Neural cell (in vitro differentiated cells): Measurements from ENCODE around the gene GPC5. TPM values are rescaled to one million over a fixed set of nuclear protein-coding genes. Genes with fewer than 3 reads are reported as not detected.

Experiments
- H2AFZ ChIP-seq: fragments of 200-600, 300-800 bp; sonication (generic), shearing (Covaris generic); 2 replicates; pipeline ENCODE4 v1.6.0; 2014; ENCODE audit warnings: low read depth, mild to moderate bottlenecking, antibody characterized with exemption, low read length, moderate library complexity
- H3F3A ChIP-seq: fragments of 200-600 bp; shearing (Covaris generic); 2 replicates; pipeline ENCODE4 v1.6.1; 2016; ENCODE audit warnings: mild to moderate bottlenecking, moderate library complexity, mixed read lengths, antibody characterized with exemption, low read length; ENCODE audit not compliant: insufficient read depth, poor library complexity, severe bottlenecking
- H3K27ac ChIP-seq: fragments of 200-600, 300-800 bp; sonication (generic), shearing (Covaris generic); 2 replicates; pipeline ENCODE4 v1.5.1; 2014; ENCODE audit warnings: mild to moderate bottlenecking, low read length, moderate library complexity
- H3K27me3 ChIP-seq: fragments of 300-800, 200-600 bp; sonication (generic), shearing (Covaris generic); 2 replicates; pipeline ENCODE4 v1.6.0; 2014; ENCODE audit warnings: mild to moderate bottlenecking, low read depth, low read length, moderate library complexity; ENCODE audit not compliant: insufficient read depth
- H3K36me3 ChIP-seq: fragments of 300-800, 200-600 bp; sonication (generic), shearing (Covaris generic); 2 replicates; pipeline ENCODE4 v1.5.1; 2014; ENCODE audit warnings: mild to moderate bottlenecking, antibody characterized with exemption, low read length, moderate library complexity; ENCODE audit not compliant: insufficient read depth
- H3K4me2 ChIP-seq: fragments of 300-800, 200-600 bp; sonication (generic), shearing (Covaris generic); 2 replicates; pipeline ENCODE4 v1.6.0; 2014; ENCODE audit warnings: mild to moderate bottlenecking, low read length
- H3K4me3 ChIP-seq: fragments of 300-800, 200-600 bp; sonication (generic), shearing (Covaris generic); 2 replicates; pipeline ENCODE4 v1.5.1; 2014; ENCODE audit warnings: mild to moderate bottlenecking, low read length, moderate library complexity
- H3K79me2 ChIP-seq: fragments of 200-600 bp; shearing (Covaris generic); replicated peaks from 2 replicates; pipeline ENCODE4 v1.6.0; 2014; ENCODE audit warnings: mild to moderate bottlenecking, low read length, moderate library complexity; ENCODE audit not compliant: insufficient read depth
- H3K9ac ChIP-seq: fragments of 300-800, 200-600 bp; sonication (generic), shearing (Covaris generic); 2 replicates; pipeline ENCODE4 v1.6.1; 2016; ENCODE audit warnings: mild to moderate bottlenecking, low read length, mixed read lengths
- H3K9me2 ChIP-seq: fragments of 200-600 bp; shearing (Covaris generic); 2 replicates; pipeline ENCODE4 v1.6.1; 2016; ENCODE audit warnings: mild to moderate bottlenecking, low read length, mixed read lengths; ENCODE audit not compliant: insufficient read depth
- H3K9me3 ChIP-seq: fragments of 200-600, 300-800 bp; sonication (generic), shearing (Covaris generic); 2 replicates; pipeline ENCODE4 v1.6.1; 2016; ENCODE audit warnings: mild to moderate bottlenecking, mixed run types, low read length, moderate library complexity, mixed read lengths
- H4K20me1 ChIP-seq: fragments of 200-600 bp; shearing (Covaris generic); 2 replicates; pipeline ENCODE4 v1.6.1; 2016; ENCODE audit warnings: mild to moderate bottlenecking, mixed run types; ENCODE audit not compliant: insufficient read depth
- CTCF ChIP-seq: fragments of 450-650 bp; IDR thresholded peaks from 2 replicates; pipeline ENCODE4 v1.5.1; 2014; ENCODE audit warnings: antibody characterized with exemption, mild to moderate bottlenecking, moderate library complexity; ENCODE audit not compliant: poor library complexity, severe bottlenecking
- EP300 ChIP-seq: fragments of 450-650 bp; conservative IDR thresholded peaks from 2 replicates; pipeline ENCODE4 v1.6.1; 2014; ENCODE audit warnings: antibody characterized with exemption, mild to moderate bottlenecking, moderate library complexity; ENCODE audit not compliant: poor library complexity, severe bottlenecking
- EZH2 ChIP-seq: fragments of 200-600, 300-800 bp; shearing (Covaris generic), sonication (generic); IDR thresholded peaks from 2 replicates; pipeline ENCODE4 v1.6.1; 2014; ENCODE audit warnings: antibody characterized with exemption, low read length, borderline replicate concordance, mild to moderate bottlenecking; ENCODE audit not compliant: insufficient read depth, poor library complexity, severe bottlenecking
- MXI1 ChIP-seq: fragments of 450-650 bp; conservative IDR thresholded peaks from 2 replicates; pipeline ENCODE4 v1.6.1; 2014; ENCODE audit warnings: antibody characterized with exemption, mild to moderate bottlenecking; ENCODE audit not compliant: poor library complexity, severe bottlenecking
- POLR2AphosphoS5 ChIP-seq: IDR thresholded peaks from 2 replicates; pipeline ENCODE4 v1.6.1; 2012
- RAD21 ChIP-seq: fragments of 450-650 bp; conservative IDR thresholded peaks from 2 replicates; pipeline ENCODE4 v1.6.1; 2014; ENCODE audit warnings: antibody characterized with exemption, mild to moderate bottlenecking, moderate library complexity
- SMC3 ChIP-seq: fragments of 450-650 bp; conservative IDR thresholded peaks from 2 replicates; pipeline ENCODE4 v1.6.1; 2014; ENCODE audit warnings: antibody characterized with exemption, mild to moderate bottlenecking, moderate library complexity; ENCODE audit not compliant: poor library complexity
- TAF1 ChIP-seq: IDR thresholded peaks from 2 replicates; pipeline ENCODE4 v1.6.1; 2012; ENCODE audit warnings: low read depth
- polyA plus RNA-seq: library from polyadenylated mRNA; depleted of rRNA; stranded (reverse); fragments of >200 nt; gene quantifications from 2 replicates; pipeline ENCODE4 v1.2.3, GENCODE V29; 2014
- TF ChIP-seq, protein P1 (sequence below): IDR thresholded peaks from 2 replicates; pipeline ENCODE4 v1.6.1; 2012; ENCODE audit warnings: borderline replicate concordance

GPC5 gene
- polyA plus RNA-seq, 1 donor from 2014 or later = 5.0 TPM

- no peaks in the 10 kb centered on the region for H3K9me2 ChIP-seq
- no peak for TF ChIP-seq MXI1
- TF ChIP-seq EP300 = no peak
- TF ChIP-seq CTCF = no peak
- no peak for TF ChIP-seq RAD21
- TF ChIP-seq SMC3 = no peak
- TF ChIP-seq POLR2AphosphoS5 = no peak
- TF ChIP-seq TAF1 = no peak
- TF ChIP-seq, protein P1, sequence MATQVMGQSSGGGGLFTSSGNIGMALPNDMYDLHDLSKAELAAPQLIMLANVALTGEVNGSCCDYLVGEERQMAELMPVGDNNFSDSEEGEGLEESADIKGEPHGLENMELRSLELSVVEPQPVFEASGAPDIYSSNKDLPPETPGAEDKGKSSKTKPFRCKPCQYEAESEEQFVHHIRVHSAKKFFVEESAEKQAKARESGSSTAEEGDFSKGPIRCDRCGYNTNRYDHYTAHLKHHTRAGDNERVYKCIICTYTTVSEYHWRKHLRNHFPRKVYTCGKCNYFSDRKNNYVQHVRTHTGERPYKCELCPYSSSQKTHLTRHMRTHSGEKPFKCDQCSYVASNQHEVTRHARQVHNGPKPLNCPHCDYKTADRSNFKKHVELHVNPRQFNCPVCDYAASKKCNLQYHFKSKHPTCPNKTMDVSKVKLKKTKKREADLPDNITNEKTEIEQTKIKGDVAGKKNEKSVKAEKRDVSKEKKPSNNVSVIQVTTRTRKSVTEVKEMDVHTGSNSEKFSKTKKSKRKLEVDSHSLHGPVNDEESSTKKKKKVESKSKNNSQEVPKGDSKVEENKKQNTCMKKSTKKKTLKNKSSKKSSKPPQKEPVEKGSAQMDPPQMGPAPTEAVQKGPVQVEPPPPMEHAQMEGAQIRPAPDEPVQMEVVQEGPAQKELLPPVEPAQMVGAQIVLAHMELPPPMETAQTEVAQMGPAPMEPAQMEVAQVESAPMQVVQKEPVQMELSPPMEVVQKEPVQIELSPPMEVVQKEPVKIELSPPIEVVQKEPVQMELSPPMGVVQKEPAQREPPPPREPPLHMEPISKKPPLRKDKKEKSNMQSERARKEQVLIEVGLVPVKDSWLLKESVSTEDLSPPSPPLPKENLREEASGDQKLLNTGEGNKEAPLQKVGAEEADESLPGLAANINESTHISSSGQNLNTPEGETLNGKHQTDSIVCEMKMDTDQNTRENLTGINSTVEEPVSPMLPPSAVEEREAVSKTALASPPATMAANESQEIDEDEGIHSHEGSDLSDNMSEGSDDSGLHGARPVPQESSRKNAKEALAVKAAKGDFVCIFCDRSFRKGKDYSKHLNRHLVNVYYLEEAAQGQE = no peak
- TF ChIP-seq EZH2 = no peak
- no peaks in the 10 kb centered on the region for H3F3A ChIP-seq
- no peak overlapping the region for H2AFZ ChIP-seq
- H3K4me3 ChIP-seq = no peak overlapping the region
- no peaks in the 10 kb centered on the region for H3K36me3 ChIP-seq
- H3K27me3 ChIP-seq = no peaks in the 10 kb centered on the region
- H3K9ac ChIP-seq = no peak overlapping the region
- H3K79me2 ChIP-seq = no peaks in the 10 kb centered on the region
- H4K20me1 ChIP-seq = no peaks in the 10 kb centered on the region
- no peak overlapping the region for H3K27ac ChIP-seq
- H3K4me2 ChIP-seq = no peak overlapping the region
- no peaks in the 10 kb centered on the region for H3K9me3 ChIP-seq
These were observed 258.9 kb downstream of the GPC5 start for GRCh38 chr13:91657283-91657682.

- Histone ChIP-seq H3K27me3 (no peaks in the 10 kb centered on the region), H3K4me2 (no peak overlapping the region), H4K20me1 (no peaks in the 10 kb centered on the region), H3K9ac (no peak overlapping the region), H2AFZ (no peak overlapping the region), H3K9me2 (no peaks in the 10 kb centered on the region), H3K36me3 (no peaks in the 10 kb centered on the region), H3K9me3 (no peaks in the 10 kb centered on the region), H3F3A (no peaks in the 10 kb centered on the region), H3K27ac (no peak overlapping the region), H3K79me2 (no peaks in the 10 kb centered on the region), H3K4me3 (no peak overlapping the region)
- TF ChIP-seq CTCF (no peak), EZH2 (no peak), MXI1 (no peak), EP300 (no peak), POLR2AphosphoS5 (no peak), TAF1 (no peak), SMC3 (no peak), RAD21 (no peak)
- TF ChIP-seq, protein P1 = no peak
These were observed 261.0 kb downstream of the GPC5 start for GRCh38 chr13:91659256-91660075.
